ENCODE measurements around the gene AVPR2.

- TF ChIP-seq, protein P1, sequence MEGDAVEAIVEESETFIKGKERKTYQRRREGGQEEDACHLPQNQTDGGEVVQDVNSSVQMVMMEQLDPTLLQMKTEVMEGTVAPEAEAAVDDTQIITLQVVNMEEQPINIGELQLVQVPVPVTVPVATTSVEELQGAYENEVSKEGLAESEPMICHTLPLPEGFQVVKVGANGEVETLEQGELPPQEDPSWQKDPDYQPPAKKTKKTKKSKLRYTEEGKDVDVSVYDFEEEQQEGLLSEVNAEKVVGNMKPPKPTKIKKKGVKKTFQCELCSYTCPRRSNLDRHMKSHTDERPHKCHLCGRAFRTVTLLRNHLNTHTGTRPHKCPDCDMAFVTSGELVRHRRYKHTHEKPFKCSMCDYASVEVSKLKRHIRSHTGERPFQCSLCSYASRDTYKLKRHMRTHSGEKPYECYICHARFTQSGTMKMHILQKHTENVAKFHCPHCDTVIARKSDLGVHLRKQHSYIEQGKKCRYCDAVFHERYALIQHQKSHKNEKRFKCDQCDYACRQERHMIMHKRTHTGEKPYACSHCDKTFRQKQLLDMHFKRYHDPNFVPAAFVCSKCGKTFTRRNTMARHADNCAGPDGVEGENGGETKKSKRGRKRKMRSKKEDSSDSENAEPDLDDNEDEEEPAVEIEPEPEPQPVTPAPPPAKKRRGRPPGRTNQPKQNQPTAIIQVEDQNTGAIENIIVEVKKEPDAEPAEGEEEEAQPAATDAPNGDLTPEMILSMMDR (conservative IDR thresholded peaks at IDR 0.05), result no peak
- TF ChIP-seq EZH2 (IDR thresholded peaks at IDR 0.05; ENCODE audit: low read depth), result no peak
Measured at GRCh38 chrX:153944800-153945150, 40.3 kb downstream of the AVPR2 start.

All from PC-9 (cell line).